ENCODE data around the gene YDJC.

- TF ChIP-seq POLR2A (IDR thresholded peaks at IDR 0.05; ENCODE audit: low read depth, low read length) (no peak), CTCF (conservative IDR thresholded peaks at IDR 0.05; ENCODE audit: low read depth, low read length) (no peak), RAD21 (IDR thresholded peaks at IDR 0.05; ENCODE audit: low read length) (no peak), SMC3 (IDR thresholded peaks at IDR 0.05; ENCODE audit: low read depth, low read length) (no peak)
Measured at GRCh38 chr22:21634081-21634480, 4.3 kb upstream of the YDJC start.

All from IMR-90 (cell line).